ENCODE data around the gene PCNX1.

PCNX1 gene

GRCh38 chr14:70971560-70971959 lies 64.3 kb downstream of the PCNX1 start:
- H3K4me3 ChIP-seq (ENCODE audit: insufficient read depth in 1 of 2, low read depth in 1 of 2, low read length in 2 of 2) = no peak overlapping the region
- DNase-seq = no peak
- no peak overlapping the region for H3K4me2 ChIP-seq (ENCODE audit: low read length, poor library complexity, severe bottlenecking)
- H2BK5ac ChIP-seq (ENCODE audit: low read depth, low read length, poor library complexity, severe bottlenecking) = no peak overlapping the region
- no peaks in the 10 kb centered on the region for H3K27me3 ChIP-seq (ENCODE audit: control insufficient read depth in 1 of 2, insufficient read depth in 1 of 2, low read length in 2 of 2)
- no peak overlapping the region for H4K91ac ChIP-seq (ENCODE audit: low read length)
- H2AK5ac ChIP-seq (ENCODE audit: low read length, severe bottlenecking) = no peak overlapping the region
- H3K27ac ChIP-seq (ENCODE audit: low read length, poor library complexity, severe bottlenecking) = no peak overlapping the region
- no peak overlapping the region for H4K8ac ChIP-seq (ENCODE audit: low read length)
- no peak overlapping the region for H3K23ac ChIP-seq (ENCODE audit: low read length in 2 of 2)
- no peaks in the 10 kb centered on the region for H3K9me3 ChIP-seq (ENCODE audit: control insufficient read depth, low read length)
- no peak overlapping the region for H3K4ac ChIP-seq (ENCODE audit: low read depth in 1 of 2, low read length in 2 of 2)
- H3K79me1 ChIP-seq (replicated peaks; ENCODE audit: low read length, poor library complexity, severe bottlenecking) = peaks cover 14% of the 10 kb centered on the region
- H3K14ac ChIP-seq (ENCODE audit: low read length in 2 of 2) = no peak overlapping the region
- H3K9ac ChIP-seq (ENCODE audit: low read length) = no peak overlapping the region
- H2AFZ ChIP-seq (ENCODE audit: low read depth, low read length) = no peak overlapping the region
- H3K4me1 ChIP-seq (ENCODE audit: control insufficient read depth, insufficient read depth, low read depth, low read length) = peaks cover 2% of the 10 kb centered on the region
- H2BK15ac ChIP-seq (ENCODE audit: low read depth, poor library complexity, severe bottlenecking) = no peak overlapping the region
- H2BK120ac ChIP-seq (ENCODE audit: low read depth, low read length) = no peak overlapping the region
- no peak overlapping the region for H2BK12ac ChIP-seq (ENCODE audit: low read length in 2 of 2)
- H3K18ac ChIP-seq (ENCODE audit: low read depth in 1 of 2, low read length in 2 of 2) = no peak overlapping the region
- peaks cover 8 to 41% of the 10 kb centered on the region in 2 experiments for H3K36me3 ChIP-seq (ENCODE audit: control insufficient read depth in 1 of 2, insufficient read depth in 2 of 2, low read depth in 1 of 2, low read length in 2 of 2)
- 74% methylated on average over 2 of the region's 2 CpGs for WGBS

GRCh38 chr14:70972107-70972976 lies 65.1 kb downstream of the PCNX1 start:
- no peaks in the 10 kb centered on the region for H3K27me3 ChIP-seq (ENCODE audit: control insufficient read depth in 1 of 2, insufficient read depth in 1 of 2, low read length in 2 of 2)
- no peak overlapping the region for H2BK15ac ChIP-seq (ENCODE audit: low read depth, poor library complexity, severe bottlenecking)
- no peak overlapping the region for H3K4me3 ChIP-seq (ENCODE audit: insufficient read depth in 1 of 2, low read depth in 1 of 2, low read length in 2 of 2)
- no peak overlapping the region for H3K4ac ChIP-seq (ENCODE audit: low read depth in 1 of 2, low read length in 2 of 2)
- no peak overlapping the region for H4K8ac ChIP-seq (ENCODE audit: low read length)
- no peak overlapping the region for H3K14ac ChIP-seq (ENCODE audit: low read length in 2 of 2)
- H3K4me2 ChIP-seq (ENCODE audit: low read length, poor library complexity, severe bottlenecking) = no peak overlapping the region
- no peak overlapping the region for H2AK5ac ChIP-seq (ENCODE audit: low read length, severe bottlenecking)
- peaks cover 20% of the 10 kb centered on the region for H3K79me1 ChIP-seq (replicated peaks; ENCODE audit: low read length, poor library complexity, severe bottlenecking)
- no peak overlapping the region for H2BK5ac ChIP-seq (ENCODE audit: low read depth, low read length, poor library complexity, severe bottlenecking)
- no peaks in the 10 kb centered on the region for H3K9me3 ChIP-seq (ENCODE audit: control insufficient read depth, low read length)
- no peak overlapping the region for H4K91ac ChIP-seq (ENCODE audit: low read length)
- no peak overlapping the region for H3K23ac ChIP-seq (ENCODE audit: low read length in 2 of 2)
- 58% methylated on average over 5 of the region's 6 CpGs for WGBS
- no peak overlapping the region for H2BK120ac ChIP-seq (ENCODE audit: low read depth, low read length)
- H3K18ac ChIP-seq (ENCODE audit: low read depth in 1 of 2, low read length in 2 of 2) = no peak overlapping the region
- no peak overlapping the region for H3K27ac ChIP-seq (ENCODE audit: low read length, poor library complexity, severe bottlenecking)
- H3K36me3 ChIP-seq (ENCODE audit: control insufficient read depth in 1 of 2, insufficient read depth in 2 of 2, low read depth in 1 of 2, low read length in 2 of 2) = peaks cover 13 to 43% of the 10 kb centered on the region in 2 experiments
- no peak overlapping the region for H2BK12ac ChIP-seq (ENCODE audit: low read length in 2 of 2)
- H3K4me1 ChIP-seq (ENCODE audit: control insufficient read depth, insufficient read depth, low read depth, low read length) = peaks cover 2% of the 10 kb centered on the region
- peak; percentile 86 for DNase-seq
- H2AFZ ChIP-seq (ENCODE audit: low read depth, low read length) = no peak overlapping the region
- H3K9ac ChIP-seq (ENCODE audit: low read length) = no peak overlapping the region

GRCh38 chr14:70976591-70976990 lies 69.3 kb downstream of the PCNX1 start:
- no peak overlapping the region for H2AK5ac ChIP-seq (ENCODE audit: low read length, severe bottlenecking)
- H3K18ac ChIP-seq (ENCODE audit: low read depth in 1 of 2, low read length in 2 of 2) = no peak overlapping the region
- H2BK5ac ChIP-seq (ENCODE audit: low read depth, low read length, poor library complexity, severe bottlenecking) = no peak overlapping the region
- H4K91ac ChIP-seq (ENCODE audit: low read length) = no peak overlapping the region
- no peaks in the 10 kb centered on the region for H3K9me3 ChIP-seq (ENCODE audit: control insufficient read depth, low read length)
- H3K4me1 ChIP-seq (ENCODE audit: control insufficient read depth, insufficient read depth, low read depth, low read length) = no peaks in the 10 kb centered on the region
- no peak overlapping the region for H2BK120ac ChIP-seq (ENCODE audit: low read depth, low read length)
- H3K4ac ChIP-seq (ENCODE audit: low read depth in 1 of 2, low read length in 2 of 2) = no peak overlapping the region
- no peaks in the 10 kb centered on the region for H3K27me3 ChIP-seq (ENCODE audit: control insufficient read depth in 1 of 2, insufficient read depth in 1 of 2, low read length in 2 of 2)
- peaks cover 16 to 48% of the 10 kb centered on the region in 2 experiments for H3K36me3 ChIP-seq (ENCODE audit: control insufficient read depth in 1 of 2, insufficient read depth in 2 of 2, low read depth in 1 of 2, low read length in 2 of 2)
- no peak overlapping the region for H3K14ac ChIP-seq (ENCODE audit: low read length in 2 of 2)
- no peak overlapping the region for H2AFZ ChIP-seq (ENCODE audit: low read depth, low read length)
- peaks cover 24% of the 10 kb centered on the region for H3K79me1 ChIP-seq (replicated peaks; ENCODE audit: low read length, poor library complexity, severe bottlenecking)
- H3K4me3 ChIP-seq (ENCODE audit: insufficient read depth in 1 of 2, low read depth in 1 of 2, low read length in 2 of 2) = no peak overlapping the region
- 100% methylated on average over 6 of the region's 6 CpGs for WGBS
- H3K4me2 ChIP-seq (ENCODE audit: low read length, poor library complexity, severe bottlenecking) = no peak overlapping the region
- H3K23ac ChIP-seq (ENCODE audit: low read length in 2 of 2) = no peak overlapping the region
- H2BK12ac ChIP-seq (ENCODE audit: low read length in 2 of 2) = no peak overlapping the region
- H4K8ac ChIP-seq (ENCODE audit: low read length) = no peak overlapping the region
- H3K9ac ChIP-seq (ENCODE audit: low read length) = no peak overlapping the region
- H2BK15ac ChIP-seq (ENCODE audit: low read depth, poor library complexity, severe bottlenecking) = no peak overlapping the region
- no peak overlapping the region for H3K27ac ChIP-seq (ENCODE audit: low read length, poor library complexity, severe bottlenecking)
- DNase-seq = no peak

- no peak overlapping the region for H3K27ac ChIP-seq (ENCODE audit: low read length, poor library complexity, severe bottlenecking)
- peak overlapping the region; percentile 1 for H3K9ac ChIP-seq (ENCODE audit: low read length)
- no peak overlapping the region for H2BK12ac ChIP-seq (ENCODE audit: low read length in 2 of 2)
- H3K4ac ChIP-seq (ENCODE audit: low read depth in 1 of 2, low read length in 2 of 2) = no peak overlapping the region
- DNase-seq = no peak
- no peak overlapping the region for H3K23ac ChIP-seq (ENCODE audit: low read length in 2 of 2)
- H3K4me3 ChIP-seq (ENCODE audit: insufficient read depth in 1 of 2, low read depth in 1 of 2, low read length in 2 of 2) = no peak overlapping the region
- 71% methylated on average over 4 of the region's 6 CpGs for WGBS
- no peak overlapping the region for H2BK120ac ChIP-seq (ENCODE audit: low read depth, low read length)
- H3K36me3 ChIP-seq (ENCODE audit: control insufficient read depth in 1 of 2, insufficient read depth in 2 of 2, low read depth in 1 of 2, low read length in 2 of 2) = peaks cover 16 to 49% of the 10 kb centered on the region in 2 experiments
- no peak overlapping the region for H2AK5ac ChIP-seq (ENCODE audit: low read length, severe bottlenecking)
- H3K4me1 ChIP-seq (ENCODE audit: control insufficient read depth, insufficient read depth, low read depth, low read length) = no peaks in the 10 kb centered on the region
- no peak overlapping the region for H4K91ac ChIP-seq (ENCODE audit: low read length)
- no peak overlapping the region for H2BK5ac ChIP-seq (ENCODE audit: low read depth, low read length, poor library complexity, severe bottlenecking)
- H3K9me3 ChIP-seq (ENCODE audit: control insufficient read depth, low read length) = no peaks in the 10 kb centered on the region
- H3K79me1 ChIP-seq (replicated peaks; ENCODE audit: low read length, poor library complexity, severe bottlenecking) = peaks cover 17% of the 10 kb centered on the region
- H3K27me3 ChIP-seq (ENCODE audit: control insufficient read depth in 1 of 2, insufficient read depth in 1 of 2, low read length in 2 of 2) = no peaks in the 10 kb centered on the region
- H2AFZ ChIP-seq (ENCODE audit: low read depth, low read length) = no peak overlapping the region
- no peak overlapping the region for H3K14ac ChIP-seq (ENCODE audit: low read length in 2 of 2)
- H2BK15ac ChIP-seq (ENCODE audit: low read depth, poor library complexity, severe bottlenecking) = no peak overlapping the region
- H4K8ac ChIP-seq (ENCODE audit: low read length) = no peak overlapping the region
- no peak overlapping the region for H3K4me2 ChIP-seq (ENCODE audit: low read length, poor library complexity, severe bottlenecking)
- no peak overlapping the region for H3K18ac ChIP-seq (ENCODE audit: low read depth in 1 of 2, low read length in 2 of 2)
Observed at GRCh38 chr14:70981000-70981952, 74.0 kb downstream of the PCNX1 start.

Data from mesenchymal stem cell (in vitro differentiated cells and primary cell).